GM21717 (cell line): ENCODE results near the gene TAF11L13.

Source experiments
- ATAC-seq: cut with Tn5 transposase; IDR thresholded peaks from one replicate; pipeline ENCODE4 v1.9.1; 2021; ENCODE audit warnings: mild to moderate bottlenecking, moderate library complexity; ENCODE audit not compliant: unreplicated experiment

TAF11L13 gene

DNA sequence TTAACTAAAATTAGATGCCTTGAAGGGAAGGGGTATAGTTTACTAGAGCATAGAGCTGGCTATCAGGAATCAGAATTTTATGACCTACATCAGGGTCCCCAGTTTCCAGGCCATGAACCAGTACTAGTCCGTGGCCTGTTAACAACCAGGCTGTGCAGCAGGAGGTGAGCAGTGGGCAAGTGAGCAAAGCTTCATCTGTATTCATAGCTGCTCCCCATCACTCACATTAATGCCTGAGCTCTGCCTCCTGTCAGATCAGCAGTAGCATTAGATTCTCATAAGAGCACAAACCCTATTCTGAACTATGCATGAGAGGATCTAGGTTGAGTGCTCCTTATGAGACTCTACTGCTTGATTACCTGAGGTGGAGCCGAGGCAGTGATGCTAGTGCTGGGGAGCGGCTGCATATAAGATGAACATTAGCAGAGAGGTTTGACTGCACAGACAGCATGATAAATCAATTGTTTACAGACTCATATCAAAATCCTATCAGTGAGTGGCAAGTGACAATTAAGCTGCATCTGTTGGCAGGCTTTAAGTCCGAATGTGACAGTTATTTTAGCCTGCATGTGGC lies 47.0 kb downstream of the TAF11L13 start:
- no peak for ATAC-seq

DNA sequence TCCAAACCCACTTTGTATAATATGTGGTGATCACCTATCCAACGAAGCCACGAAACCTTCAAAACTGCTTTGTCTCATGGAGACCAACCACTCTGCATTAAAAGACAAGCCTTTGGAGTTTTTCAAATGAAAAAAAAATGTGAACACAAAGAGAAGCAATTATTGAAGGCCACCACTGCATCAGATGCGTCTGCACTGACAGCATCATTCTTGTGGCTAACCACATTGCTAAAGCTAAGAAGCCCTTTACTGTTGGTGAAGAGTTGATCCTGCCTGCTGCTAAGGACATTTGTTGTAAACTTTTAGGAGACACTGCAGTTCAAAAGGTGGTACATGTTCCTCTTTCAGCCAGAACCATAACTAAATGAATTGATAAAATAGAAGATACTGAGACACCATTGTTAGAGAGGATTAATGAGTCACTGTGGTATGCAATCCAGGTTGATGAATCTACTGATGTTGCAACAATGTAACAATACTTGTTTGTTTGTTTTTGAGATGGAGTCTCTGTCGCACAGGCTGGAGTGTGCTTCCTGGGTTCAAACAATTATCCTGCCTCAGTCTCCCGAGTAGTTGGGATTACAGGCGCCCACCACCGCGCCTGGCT lies 47.8 kb downstream of the TAF11L13 start:
- ATAC-seq, result no peak

DNA sequence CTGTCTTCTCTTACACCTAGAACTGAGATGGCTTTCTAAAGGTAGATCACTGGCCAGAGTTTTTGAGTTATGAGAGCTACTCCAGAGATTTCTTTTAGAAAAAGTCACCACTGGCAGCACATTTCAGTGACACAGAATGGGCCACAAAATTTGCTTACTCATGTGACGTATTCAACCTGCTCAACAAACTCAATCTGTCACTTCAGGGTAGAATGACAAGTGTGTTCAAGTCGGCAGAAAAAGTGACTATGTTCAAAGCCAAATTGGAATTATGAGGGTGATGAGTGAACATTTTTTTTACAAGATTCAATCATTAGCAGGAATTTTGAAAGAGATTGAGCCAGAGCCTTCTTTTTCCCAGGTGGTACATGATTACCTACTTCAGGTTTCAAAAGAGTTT lies 48.8 kb downstream of the TAF11L13 start:
- no peak for ATAC-seq
